Measurements from ENCODE around the gene TUBGCP3.

TUBGCP3 gene

GRCh38 chr13:112454648-112455334 is 133.2 kb downstream of the TUBGCP3 start:
- FAIRE-seq, result no peak
- no peak for DNase-seq (ENCODE audit: low spot score)

GRCh38 chr13:112453874-112454647 is 133.9 kb downstream of the TUBGCP3 start:
- FAIRE-seq (no peak), DNase-seq (ENCODE audit: low spot score) (no peak)

GRCh38 chr13:112453207-112453829 is 134.6 kb downstream of the TUBGCP3 start:
- DNase-seq (ENCODE audit: low spot score), result no peak
- FAIRE-seq, result no peak

- FAIRE-seq (no peak), DNase-seq (ENCODE audit: low spot score) (no peak)
Measured at GRCh38 chr13:112452380-112453206, 135.4 kb downstream of the TUBGCP3 start.

GRCh38 chr13:112451512-112452379 is 136.2 kb downstream of the TUBGCP3 start:
- DNase-seq (ENCODE audit: low spot score) (no peak), FAIRE-seq (no peak)

- DNase-seq (ENCODE audit: low spot score) (no peak), FAIRE-seq (no peak)
Measured at GRCh38 chr13:112450904-112451240, 137.1 kb downstream of the TUBGCP3 start.

- FAIRE-seq (no peak), DNase-seq (ENCODE audit: low spot score) (no peak)
Measured at GRCh38 chr13:112450118-112450903, 137.6 kb downstream of the TUBGCP3 start.

- DNase-seq (ENCODE audit: low spot score) (no peak), FAIRE-seq (no peak)
Measured at GRCh38 chr13:112449545-112449930, 138.4 kb downstream of the TUBGCP3 start.

GRCh38 chr13:112448621-112449544 is 139.1 kb downstream of the TUBGCP3 start:
- no peak for FAIRE-seq

GRCh38 chr13:112447761-112448603 is 140.0 kb downstream of the TUBGCP3 start:
- FAIRE-seq, result no peak

More at GRCh38 chr13:112448621-112449544, 139.1 kb downstream of the TUBGCP3 start:
- no peak for DNase-seq (ENCODE audit: low spot score)

GRCh38 chr13:112447306-112447705 is 140.6 kb downstream of the TUBGCP3 start:
- no peak for FAIRE-seq
- no peak for DNase-seq (ENCODE audit: low spot score)

More at GRCh38 chr13:112447761-112448603, 140.0 kb downstream of the TUBGCP3 start:
- DNase-seq (ENCODE audit: low spot score), result no peak

GRCh38 chr13:112446867-112447266 is 141.1 kb downstream of the TUBGCP3 start:
- DNase-seq (ENCODE audit: low spot score) (no peak), FAIRE-seq (no peak)

GRCh38 chr13:112446347-112446861 is 141.5 kb downstream of the TUBGCP3 start:
- no peak for DNase-seq (ENCODE audit: low spot score)
- no peak for FAIRE-seq

GRCh38 chr13:112445411-112446271 is 142.3 kb downstream of the TUBGCP3 start:
- no peak for DNase-seq (ENCODE audit: low spot score)

GRCh38 chr13:112444416-112445399 is 143.2 kb downstream of the TUBGCP3 start:
- FAIRE-seq (no peak), DNase-seq (ENCODE audit: low spot score) (no peak)

More at GRCh38 chr13:112445411-112446271, 142.3 kb downstream of the TUBGCP3 start:
- FAIRE-seq, result no peak

All from RCC 7860 (cell line).